ENCODE data around the gene ARHGEF16. TPM values are rescaled to one million over a fixed set of nuclear protein-coding genes. Genes with fewer than 3 reads are reported as not detected.

ARHGEF16 gene
- total and polyA plus RNA-seq, 9 donors: 0.13 to 8.4 (median 1.7) TPM

DNA sequence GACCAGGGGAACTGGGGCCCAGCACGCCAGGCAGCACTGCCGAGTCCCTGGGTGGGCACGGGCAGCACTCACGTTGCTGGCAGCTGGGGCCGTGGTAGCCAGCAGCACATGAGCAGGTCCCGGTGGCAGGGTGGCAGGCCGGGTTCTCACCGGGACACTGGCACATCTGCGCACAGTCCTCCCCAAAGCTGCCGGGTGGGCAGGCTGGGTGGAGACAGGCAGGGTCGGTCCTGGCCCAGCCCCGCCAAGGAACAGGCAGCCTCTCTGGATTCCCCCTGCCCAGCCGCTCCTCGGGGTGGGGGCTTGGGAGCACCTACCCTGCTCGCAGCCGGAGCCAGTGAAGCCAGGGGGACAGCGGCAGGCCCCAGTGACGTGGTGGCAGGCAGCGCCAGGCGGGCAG, 42.5 kb downstream of the ARHGEF16 start:
- Histone ChIP-seq H3K9me3 (no peaks in the 10 kb centered on the region), H3K4me3 (no peak overlapping the region), H3K27me3 (no peaks in the 10 kb centered on the region), H3K27ac (no peak overlapping the region), H3K4me1 (ENCODE audit: insufficient read depth) (no peaks in the 10 kb centered on the region), H3K36me3 (no peaks in the 10 kb centered on the region)
- DNase-seq: no peak
- intact Hi-C loops (cut with DNase I): loop anchor here in 1 of 4 donors (10.0 kb wide), 1 partner anchor 228 kb away; no protein-coding TSS in a partner anchor
- TF ChIP-seq EP300 (IDR thresholded peaks at IDR 0.05) (no peak), POLR2A (IDR thresholded peaks at IDR 0.05) (no peak)
- TF ChIP-seq, protein P1, sequence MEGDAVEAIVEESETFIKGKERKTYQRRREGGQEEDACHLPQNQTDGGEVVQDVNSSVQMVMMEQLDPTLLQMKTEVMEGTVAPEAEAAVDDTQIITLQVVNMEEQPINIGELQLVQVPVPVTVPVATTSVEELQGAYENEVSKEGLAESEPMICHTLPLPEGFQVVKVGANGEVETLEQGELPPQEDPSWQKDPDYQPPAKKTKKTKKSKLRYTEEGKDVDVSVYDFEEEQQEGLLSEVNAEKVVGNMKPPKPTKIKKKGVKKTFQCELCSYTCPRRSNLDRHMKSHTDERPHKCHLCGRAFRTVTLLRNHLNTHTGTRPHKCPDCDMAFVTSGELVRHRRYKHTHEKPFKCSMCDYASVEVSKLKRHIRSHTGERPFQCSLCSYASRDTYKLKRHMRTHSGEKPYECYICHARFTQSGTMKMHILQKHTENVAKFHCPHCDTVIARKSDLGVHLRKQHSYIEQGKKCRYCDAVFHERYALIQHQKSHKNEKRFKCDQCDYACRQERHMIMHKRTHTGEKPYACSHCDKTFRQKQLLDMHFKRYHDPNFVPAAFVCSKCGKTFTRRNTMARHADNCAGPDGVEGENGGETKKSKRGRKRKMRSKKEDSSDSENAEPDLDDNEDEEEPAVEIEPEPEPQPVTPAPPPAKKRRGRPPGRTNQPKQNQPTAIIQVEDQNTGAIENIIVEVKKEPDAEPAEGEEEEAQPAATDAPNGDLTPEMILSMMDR (IDR thresholded peaks at IDR 0.05): no peak
- 91 to 93% (median 92%) methylated on average over 16 to 20 of the region's 20 CpGs for WGBS, 3 donors

DNA sequence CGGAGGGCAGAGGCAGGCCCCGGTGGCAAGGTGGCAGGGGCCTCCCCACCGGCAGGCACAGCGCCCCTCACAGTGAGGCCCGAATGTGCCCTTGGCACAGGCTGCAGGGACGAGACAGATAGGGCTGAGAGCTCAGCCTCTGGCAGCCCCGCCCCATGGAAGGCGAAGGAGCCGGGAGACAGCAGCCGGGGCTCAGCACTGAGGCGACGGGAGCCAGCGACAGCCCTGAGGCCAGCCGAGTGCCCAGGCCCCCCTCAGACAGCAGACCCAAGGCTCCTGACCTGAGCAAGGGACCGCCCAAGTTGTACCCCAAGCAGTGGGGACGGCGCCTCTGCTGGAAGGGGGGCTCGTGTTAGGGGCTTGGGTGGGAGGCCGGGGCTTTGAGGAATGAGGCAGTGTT, 43.1 kb downstream of the ARHGEF16 start:
- Histone ChIP-seq H3K4me3 (no peak overlapping the region), H3K36me3 (no peaks in the 10 kb centered on the region), H3K9me3 (no peaks in the 10 kb centered on the region), H3K27me3 (no peaks in the 10 kb centered on the region), H3K4me1 (ENCODE audit: insufficient read depth) (no peaks in the 10 kb centered on the region), H3K27ac (no peak overlapping the region)
- intact Hi-C loops (cut with DNase I): loop anchor here in 1 of 4 donors (10.0 kb wide), 1 partner anchor 227 kb away; no protein-coding TSS in a partner anchor
- no peak for TF ChIP-seq POLR2A (IDR thresholded peaks at IDR 0.05)
- TF ChIP-seq EP300 (IDR thresholded peaks at IDR 0.05): no peak
- TF ChIP-seq, protein P1 (IDR thresholded peaks at IDR 0.05): no peak
- no peak for DNase-seq
- 75 to 84% (median 81%) methylated on average over 5 to 19 of the region's 19 CpGs for WGBS, 3 donors

DNA sequence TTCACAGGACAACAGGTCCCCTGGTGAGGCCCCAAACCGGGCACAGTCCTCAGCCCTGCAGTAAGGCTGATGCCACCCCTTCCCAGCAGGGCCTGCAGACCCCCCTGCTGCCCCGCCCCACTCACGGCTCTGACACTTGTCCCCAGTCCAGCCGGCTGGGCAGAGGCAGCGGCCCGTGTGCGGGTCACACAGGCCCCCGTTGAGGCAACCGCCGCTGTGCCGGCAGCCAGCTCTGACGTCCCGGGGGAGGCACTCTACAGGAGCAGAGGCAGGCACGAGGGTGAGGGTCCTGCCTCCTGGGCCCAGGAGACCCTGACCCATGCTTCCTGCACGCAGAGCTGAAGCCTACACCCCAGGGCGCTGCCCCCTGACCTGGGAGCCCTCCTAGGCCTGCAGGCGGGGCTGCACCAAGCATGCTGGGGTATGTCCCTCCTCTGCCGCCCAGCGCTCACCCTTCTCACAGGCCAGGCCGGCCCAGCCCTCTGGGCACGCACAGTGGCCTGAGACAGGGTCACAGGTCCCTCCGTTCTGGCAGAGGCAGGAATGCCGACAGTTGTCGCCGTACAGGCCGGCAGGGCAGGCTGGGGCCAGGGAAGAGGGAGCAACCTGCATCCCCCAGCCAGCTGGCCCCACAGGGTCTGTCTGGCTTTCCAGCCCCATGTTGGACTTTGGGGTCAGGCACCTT, 43.9 kb downstream of the ARHGEF16 start:
- Histone ChIP-seq H3K36me3 (no peaks in the 10 kb centered on the region), H3K27ac (no peak overlapping the region), H3K9me3 (no peaks in the 10 kb centered on the region), H3K4me3 (no peak overlapping the region), H3K27me3 (no peaks in the 10 kb centered on the region), H3K4me1 (ENCODE audit: insufficient read depth) (no peaks in the 10 kb centered on the region)
- TF ChIP-seq EP300 (IDR thresholded peaks at IDR 0.05) (no peak), POLR2A (IDR thresholded peaks at IDR 0.05) (no peak)
- TF ChIP-seq, protein P1 (IDR thresholded peaks at IDR 0.05): no peak
- WGBS, 3 donors: 82 to 86% (median 82%) methylated on average over 24 to 26 of the region's 26 CpGs
- intact Hi-C loops (cut with DNase I): loop anchor here in 1 of 4 donors (10.0 kb wide), 1 partner anchor 226 kb away; no protein-coding TSS in a partner anchor
- no peak for DNase-seq

DNA sequence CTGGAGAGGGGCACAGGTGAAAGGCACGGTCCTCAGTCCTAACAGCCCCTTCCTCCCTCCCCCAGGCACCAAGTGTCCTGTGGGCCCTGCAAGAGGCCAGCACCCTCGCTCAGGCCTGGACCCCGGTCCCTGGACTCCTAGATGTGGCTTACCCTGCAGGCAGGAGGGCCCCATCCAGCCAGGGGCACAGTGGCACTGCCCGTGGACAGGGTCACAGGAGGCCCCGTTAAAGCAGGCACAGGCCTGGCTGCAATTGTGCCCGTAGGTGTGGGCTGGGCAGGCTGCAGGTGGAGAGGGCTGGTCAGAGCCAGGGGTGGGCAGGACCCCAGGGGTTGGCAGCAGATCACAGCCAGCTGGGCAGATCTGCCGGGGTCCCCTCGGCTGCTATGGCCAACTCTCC, 44.5 kb downstream of the ARHGEF16 start:
- 65 to 78% (median 71%) methylated on average over 4 to 8 of the region's 8 CpGs for whole genome bisulfite sequencing, 3 donors
- no peak for DNase-seq
- Histone ChIP-seq H3K27ac (no peak overlapping the region), H3K27me3 (no peaks in the 10 kb centered on the region), H3K4me3 (no peak overlapping the region), H3K4me1 (ENCODE audit: insufficient read depth) (no peaks in the 10 kb centered on the region), H3K36me3 (no peaks in the 10 kb centered on the region), H3K9me3 (no peaks in the 10 kb centered on the region)
- no peak for TF ChIP-seq POLR2A (IDR thresholded peaks at IDR 0.05)
- TF ChIP-seq EP300 (IDR thresholded peaks at IDR 0.05): no peak
- TF ChIP-seq, protein P1 (IDR thresholded peaks at IDR 0.05): no peak
- intact Hi-C loops (cut with DNase I): loop anchor here in 1 of 4 donors (10.0 kb wide), 1 partner anchor 226 kb away; no protein-coding TSS in a partner anchor
